HG03558 (cell line): ENCODE data around the gene EGFR.

ENCODE experiments used
- ATAC-seq: cut with Tn5 transposase; IDR thresholded peaks from one replicate; pipeline ENCODE4 v1.9.1; 2021; ENCODE audit warnings: moderate number of reproducible peaks; ENCODE audit not compliant: unreplicated experiment; ENCODE audit errors: extremely low read depth

EGFR gene

GRCh38 chr7:55230014-55230413, 211.2 kb downstream of the EGFR start:
- no peak for ATAC-seq

- ATAC-seq, result no peak
These were observed 213.0 kb downstream of the EGFR start for GRCh38 chr7:55231736-55232280.

DNA sequence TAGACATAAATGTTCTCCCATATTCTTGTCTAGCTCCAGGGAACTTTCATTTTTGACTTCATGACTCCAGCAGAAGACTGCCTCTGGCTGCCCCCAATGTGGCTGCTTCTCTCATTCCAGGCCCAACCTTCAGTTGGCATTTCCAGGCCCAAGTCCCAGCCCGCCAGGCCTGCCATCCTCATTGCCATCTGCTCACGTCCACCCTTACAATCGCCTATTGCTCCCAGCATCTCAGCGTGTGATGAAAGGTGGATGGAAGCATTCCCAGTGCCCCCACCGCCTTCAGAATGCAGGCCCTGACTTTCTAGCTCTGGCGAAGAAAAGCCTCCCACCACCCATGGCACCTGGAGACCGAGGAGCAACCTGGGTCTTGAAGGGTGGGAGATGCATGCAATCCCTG, 214.2 kb downstream of the EGFR start:
- no peak for ATAC-seq

GRCh38 chr7:55234408-55234807, 215.6 kb downstream of the EGFR start:
- ATAC-seq, result no peak

GRCh38 chr7:55235115-55235514, 216.3 kb downstream of the EGFR start:
- ATAC-seq, result no peak

DNA sequence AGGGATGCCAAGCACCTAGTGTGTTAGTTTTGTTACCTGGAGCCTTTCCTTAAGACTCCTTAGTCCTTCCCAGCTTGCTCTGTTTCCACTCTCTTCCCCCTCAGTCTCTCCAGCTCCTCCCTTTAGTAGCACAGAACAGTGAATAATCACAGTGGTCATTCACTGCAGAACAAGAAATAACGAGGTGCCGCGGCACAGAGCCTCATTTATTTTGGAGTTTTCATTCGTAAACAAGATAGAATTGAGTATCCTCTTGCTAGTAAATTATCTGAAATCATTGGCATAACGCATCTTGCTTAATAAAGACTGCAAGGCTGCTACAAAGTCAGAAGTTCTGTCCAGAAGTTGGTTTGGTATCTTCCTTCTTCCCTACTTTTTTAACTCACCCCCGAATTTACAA, 217.0 kb downstream of the EGFR start:
- no peak for ATAC-seq

DNA sequence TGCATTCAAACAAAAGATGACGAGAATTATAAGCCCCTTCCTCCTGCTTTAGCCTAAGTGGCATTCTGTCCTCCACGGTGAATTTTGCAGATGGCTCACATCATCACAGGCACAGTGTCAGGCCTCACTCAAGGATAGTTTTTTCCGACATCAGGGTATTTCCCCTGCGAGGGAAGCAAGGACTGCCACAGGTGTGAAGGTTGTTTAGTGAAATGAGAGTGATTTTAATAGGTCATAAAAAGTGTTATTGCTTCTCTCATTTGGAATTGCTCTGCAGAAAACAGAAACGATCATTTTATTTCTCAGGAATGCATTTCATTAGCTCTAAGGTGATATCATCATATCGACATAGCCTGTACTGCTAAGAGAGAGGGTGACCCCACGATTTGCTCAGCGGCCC, 217.7 kb downstream of the EGFR start:
- no peak for ATAC-seq

DNA sequence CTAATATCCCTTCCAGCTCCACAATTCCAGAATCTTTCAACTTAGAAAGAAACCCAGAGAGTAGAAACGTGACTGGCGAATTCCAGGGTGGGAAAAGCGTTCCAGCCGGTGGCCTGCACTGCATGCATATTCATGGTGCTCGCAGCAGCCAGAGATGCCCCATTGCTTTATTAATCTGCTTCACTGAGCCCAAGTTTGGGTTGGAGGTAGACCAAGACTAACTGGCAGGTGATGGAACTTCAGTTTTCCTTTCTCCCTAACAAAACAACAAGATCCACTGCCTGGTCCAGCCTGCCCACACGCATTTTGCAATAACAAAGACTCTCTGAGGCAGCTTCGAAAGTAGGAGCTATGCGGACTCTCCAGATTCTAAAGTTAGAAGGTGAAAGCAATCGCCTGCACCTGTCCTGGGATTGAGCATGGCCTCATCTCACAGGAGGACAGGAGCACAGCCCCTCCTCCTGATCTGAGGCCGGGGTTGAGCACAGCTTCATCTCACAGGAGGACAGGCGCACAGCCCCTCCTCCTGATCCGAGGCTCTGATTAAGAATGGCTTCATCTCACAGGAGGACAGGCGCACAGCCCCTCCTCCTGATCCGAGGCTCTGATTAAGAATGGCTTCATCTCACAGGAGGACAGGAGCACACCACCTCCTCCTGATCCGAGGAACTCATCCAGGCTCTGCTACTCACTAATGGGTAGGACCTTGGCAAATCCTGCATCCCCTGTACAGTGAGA, 218.5 kb downstream of the EGFR start:
- no peak for ATAC-seq

- no peak for ATAC-seq
These were observed 220.6 kb downstream of the EGFR start for GRCh38 chr7:55239406-55239805.

- no peak for ATAC-seq
These were observed 221.8 kb downstream of the EGFR start for GRCh38 chr7:55240418-55241142.

- no peak for ATAC-seq
These were observed 223.1 kb downstream of the EGFR start for GRCh38 chr7:55241958-55242357.

- no peak for ATAC-seq
These were observed 223.8 kb downstream of the EGFR start for GRCh38 chr7:55242613-55243012.

- no peak for ATAC-seq
These were observed 225.4 kb downstream of the EGFR start for GRCh38 chr7:55244006-55244745.

- ATAC-seq, result no peak
These were observed 226.5 kb downstream of the EGFR start for GRCh38 chr7:55245271-55245723.

DNA sequence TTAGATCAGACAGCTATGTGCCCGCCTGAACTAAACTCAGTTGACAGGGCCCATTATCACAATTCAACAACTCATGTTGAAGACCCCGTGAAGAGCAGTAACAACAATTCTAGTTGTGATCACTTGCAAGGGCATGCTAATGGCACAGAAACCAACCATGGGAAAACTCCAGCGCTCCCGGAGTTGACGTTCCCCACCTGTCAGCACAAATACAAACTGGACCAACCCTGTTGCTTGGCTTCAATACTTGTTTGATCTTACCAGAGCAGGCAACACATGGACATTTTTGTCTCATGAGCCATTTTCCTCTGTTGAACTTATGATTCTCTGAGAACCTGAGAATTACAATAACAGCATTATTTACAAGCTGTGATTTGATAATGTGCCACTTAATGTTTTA, 227.4 kb downstream of the EGFR start:
- no peak for ATAC-seq

GRCh38 chr7:55247428-55247827, 228.6 kb downstream of the EGFR start:
- ATAC-seq, result no peak

GRCh38 chr7:55248526-55248925, 229.7 kb downstream of the EGFR start:
- no peak for ATAC-seq

GRCh38 chr7:55249332-55249731, 230.5 kb downstream of the EGFR start:
- ATAC-seq, result no peak

GRCh38 chr7:55250313-55250712, 231.5 kb downstream of the EGFR start:
- ATAC-seq, result no peak

DNA sequence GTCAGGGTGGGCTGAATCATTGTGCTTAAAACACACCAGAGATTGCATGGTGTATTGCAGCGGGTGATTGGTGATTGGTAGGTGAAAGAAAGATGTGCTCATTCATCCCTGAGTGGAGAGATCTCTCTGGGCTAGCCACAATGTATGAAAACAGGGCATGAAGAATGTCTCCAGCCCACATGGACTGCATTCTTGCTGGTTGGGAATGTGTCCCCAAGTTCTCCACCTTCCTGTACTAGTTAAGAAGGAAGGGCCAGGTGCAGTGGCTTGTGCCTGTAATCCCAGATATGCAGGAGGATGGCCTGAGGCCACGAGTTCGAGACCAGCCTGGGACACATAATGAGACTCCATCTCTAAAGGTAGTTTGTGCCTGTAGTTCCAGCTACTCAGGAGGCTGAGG, 232.5 kb downstream of the EGFR start:
- no peak for ATAC-seq

DNA sequence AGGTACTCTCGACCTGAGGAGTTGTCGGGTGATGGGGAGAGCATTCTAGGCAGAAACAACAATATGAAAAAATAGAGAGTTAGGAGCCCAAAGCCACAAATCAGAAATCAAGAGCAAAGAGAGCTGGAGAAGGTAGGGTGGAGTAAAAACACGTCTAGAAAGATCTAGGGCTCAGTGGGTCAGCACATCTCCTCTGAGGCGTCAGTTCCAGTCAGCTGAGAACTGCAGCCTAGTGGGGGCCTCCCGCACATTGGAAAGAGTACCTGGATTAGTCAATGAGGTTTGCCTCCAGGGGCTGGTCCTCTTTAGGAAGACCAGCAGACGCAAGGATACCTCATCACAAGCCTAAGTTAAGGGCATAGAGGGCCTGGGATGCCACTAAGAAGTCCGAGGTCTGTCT, 233.1 kb downstream of the EGFR start:
- no peak for ATAC-seq
